HG02852 (cell line): Measurements from ENCODE around the gene CMTM3.
"Not testable (repeated sequence)": the region's sequence is repeated elsewhere in the genome, so short reads cannot be mapped to it uniquely, and the experiment has no call there.

ENCODE experiments used
- ATAC-seq: cut with Tn5 transposase; IDR thresholded peaks from one replicate; pipeline ENCODE4 v1.9.1; 2021; ENCODE audit warnings: mild to moderate bottlenecking, moderate library complexity; ENCODE audit not compliant: unreplicated experiment

CMTM3 gene

DNA sequence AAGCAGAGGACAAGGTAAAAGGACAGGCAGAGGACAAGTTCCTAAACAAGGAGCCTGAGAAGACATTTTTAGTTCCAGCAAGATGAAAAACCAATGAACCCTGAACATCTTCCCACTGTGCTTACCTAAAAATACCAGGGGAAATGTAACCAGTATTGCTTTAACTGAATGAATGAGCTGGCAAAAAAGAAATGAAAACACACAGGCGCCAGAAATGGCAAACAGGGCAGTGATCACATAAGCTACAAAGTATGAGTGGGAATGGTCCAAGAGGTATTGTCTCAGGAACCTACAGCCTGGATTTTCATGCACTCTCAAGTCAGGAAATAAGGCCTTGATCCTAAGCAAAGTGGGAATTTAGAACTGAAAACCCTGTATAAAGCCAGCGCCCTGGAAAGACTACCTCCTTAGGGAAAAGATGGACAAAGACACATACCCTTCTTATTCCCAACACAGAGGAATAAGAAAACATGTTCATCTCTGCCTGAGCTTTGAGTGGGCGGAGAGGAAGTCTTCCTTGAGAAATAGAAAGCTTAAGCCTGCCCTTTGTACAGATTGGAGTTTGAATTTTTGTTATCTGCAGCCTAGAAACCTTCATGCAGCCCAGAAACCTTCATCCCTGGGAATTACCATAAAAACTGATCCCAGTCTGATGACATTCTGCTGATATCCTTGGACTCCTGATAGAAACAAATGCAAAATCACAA lies 23.1 kb upstream of the CMTM3 start:
- ATAC-seq, result no peak

DNA sequence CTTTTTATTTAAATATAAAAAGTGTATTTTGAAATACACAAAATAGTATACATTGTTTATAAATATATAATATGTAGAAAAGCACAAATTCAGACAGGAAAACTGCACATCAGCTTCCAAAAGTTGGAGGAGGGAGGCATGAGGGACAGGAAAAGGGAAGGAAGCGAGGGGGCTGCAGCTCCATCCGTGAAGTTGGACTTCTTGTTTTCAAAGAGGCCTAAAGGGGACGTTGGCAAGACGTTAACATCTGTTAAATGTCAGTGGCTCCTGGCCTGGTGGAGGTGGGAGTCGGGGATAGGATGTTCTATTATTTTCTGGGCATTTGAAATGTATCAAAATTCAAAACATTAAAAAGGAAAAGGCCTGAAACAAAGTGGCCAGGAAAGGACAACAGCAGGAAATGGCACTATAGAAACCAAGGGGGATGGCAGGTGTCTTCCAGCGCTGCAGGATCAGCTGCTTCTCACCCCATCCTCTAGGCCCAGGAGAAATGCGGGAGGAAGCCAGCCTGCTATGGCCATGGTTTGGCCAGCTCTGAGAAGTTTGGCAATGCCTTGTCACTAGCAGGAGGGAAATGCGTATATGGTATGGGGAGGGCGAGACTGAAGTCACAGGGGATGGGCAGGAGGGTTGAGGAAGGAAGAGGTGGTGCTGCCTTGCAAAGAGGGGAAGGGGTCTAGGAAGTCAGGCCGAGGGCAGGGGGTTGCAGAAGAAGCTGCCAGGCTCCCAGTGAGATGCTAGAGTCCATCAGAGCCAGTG lies 18.8 kb upstream of the CMTM3 start:
- no peak for ATAC-seq

DNA sequence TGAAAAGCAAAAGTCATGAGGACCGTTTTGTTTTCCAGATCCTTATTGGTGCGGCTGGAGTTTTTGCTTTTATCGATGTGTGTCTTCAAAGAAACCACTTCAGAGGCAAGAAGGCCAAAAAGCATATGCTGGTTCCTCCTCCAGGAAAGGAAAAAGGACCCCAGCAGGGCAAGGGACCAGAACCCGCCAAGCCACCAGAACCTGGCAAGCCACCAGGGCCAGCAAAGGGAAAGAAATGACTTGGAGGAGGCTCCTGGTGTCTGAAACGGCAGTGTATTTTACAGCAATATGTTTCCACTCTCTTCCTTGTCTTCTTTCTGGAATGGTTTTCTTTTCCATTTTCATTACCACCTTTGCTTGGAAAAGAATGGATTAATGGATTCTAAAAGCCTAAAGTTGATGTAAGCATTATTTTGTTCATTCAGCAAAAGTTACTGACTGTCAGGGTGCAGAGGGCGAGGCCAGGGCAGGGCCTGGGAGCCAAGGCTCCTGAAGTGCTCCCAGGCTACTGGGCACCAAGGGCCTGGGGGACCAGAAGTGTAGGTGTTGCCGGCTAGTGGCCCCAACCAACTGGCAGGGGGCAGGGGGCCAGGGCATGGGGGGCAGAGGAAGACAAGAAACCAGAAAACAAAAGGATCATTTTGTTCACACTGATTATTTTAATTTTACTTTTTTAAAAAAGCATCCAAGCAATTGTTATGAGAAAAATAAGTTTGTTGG lies 16.5 kb upstream of the CMTM3 start:
- ATAC-seq, result no peak

DNA sequence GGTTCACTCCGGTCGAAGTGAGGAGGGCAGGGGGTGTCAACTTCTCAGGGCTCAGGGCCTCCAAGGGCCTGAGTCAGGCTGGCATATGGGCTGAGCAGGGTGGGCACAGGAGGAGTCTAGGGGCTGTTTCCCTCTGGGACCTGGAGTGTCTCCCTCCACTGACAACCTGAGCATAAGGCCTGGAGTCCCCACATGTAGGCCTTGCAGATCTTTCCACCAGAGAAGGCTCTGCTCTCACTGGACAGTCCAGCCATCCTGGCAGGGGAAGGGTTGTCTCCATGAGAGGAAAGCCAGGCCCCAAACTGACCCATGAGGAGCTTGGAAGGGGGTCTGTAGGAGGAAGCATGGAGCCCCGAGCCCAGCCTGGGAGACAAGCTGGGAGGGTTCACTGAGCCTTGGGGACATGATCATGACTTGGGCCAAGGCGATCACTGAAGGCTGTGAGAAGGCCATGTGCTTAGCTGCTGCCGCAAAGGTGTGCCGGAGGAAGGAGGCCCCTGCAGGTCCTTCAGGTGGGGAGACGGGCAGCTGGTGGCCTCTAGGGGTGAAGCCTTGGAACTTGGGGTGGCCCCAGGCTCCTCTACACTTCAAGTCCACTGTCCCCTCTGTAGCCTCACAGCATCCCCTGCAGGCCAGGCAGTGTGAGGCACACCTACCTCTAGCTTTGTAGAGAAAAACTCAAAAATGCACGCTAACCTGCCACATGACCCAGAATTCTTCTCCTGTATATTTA lies 15.4 kb upstream of the CMTM3 start:
- peak; percentile 84 for ATAC-seq

- ATAC-seq, result no peak
Observed at GRCh38 chr16:66590322-66590721, 14.2 kb upstream of the CMTM3 start.

- ATAC-seq, result no peak
Observed at GRCh38 chr16:66591018-66591417, 13.5 kb upstream of the CMTM3 start.

DNA sequence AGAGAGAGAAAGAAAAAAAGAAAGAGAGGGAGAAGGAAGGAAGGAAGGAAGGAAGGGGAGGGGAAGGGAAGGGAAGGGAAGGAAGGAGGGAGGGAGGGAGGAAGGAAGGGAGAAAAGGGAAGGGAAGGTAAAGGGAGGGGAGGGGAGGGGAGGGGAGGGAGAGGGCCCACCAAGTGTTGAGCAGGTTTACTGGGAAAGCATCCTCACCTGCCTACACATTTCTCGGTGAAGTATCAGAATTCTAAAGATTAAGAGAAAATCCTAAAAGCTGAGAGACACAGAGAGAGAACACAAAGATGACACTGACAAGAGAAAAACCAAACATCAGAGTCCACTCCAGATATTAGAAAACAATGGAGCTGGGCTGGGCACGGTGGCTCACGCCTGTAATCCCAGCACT lies 12.3 kb upstream of the CMTM3 start:
- ATAC-seq, result no peak

DNA sequence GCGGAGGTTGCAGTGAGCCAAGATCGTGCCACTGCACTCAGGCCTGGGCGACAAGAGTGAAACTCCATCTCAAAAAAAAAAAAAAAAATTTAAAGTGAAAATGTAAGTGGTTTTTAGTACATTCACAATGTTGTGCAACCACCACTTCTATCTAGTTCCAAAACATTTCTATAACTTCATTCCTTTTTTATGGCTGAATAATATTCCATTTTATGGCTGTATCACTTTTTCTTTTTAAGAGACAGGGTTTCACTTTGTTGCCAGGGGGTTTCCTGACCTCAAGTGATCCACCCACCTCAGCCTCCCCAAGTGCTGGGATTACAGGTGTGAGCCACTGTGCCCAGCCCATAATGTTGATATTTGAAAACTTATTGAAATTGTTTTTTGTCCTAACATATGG lies 11.7 kb upstream of the CMTM3 start:
- no peak for ATAC-seq

GRCh38 chr16:66594739-66595138 lies 9.8 kb upstream of the CMTM3 start:
- no peak for ATAC-seq

- ATAC-seq, result not testable (repeated sequence)
Observed at GRCh38 chr16:66596559-66596958, 7.9 kb upstream of the CMTM3 start.

- ATAC-seq, result peak; percentile 70
Observed at GRCh38 chr16:66596986-66597848, 7.3 kb upstream of the CMTM3 start.

GRCh38 chr16:66598111-66598510 lies 6.4 kb upstream of the CMTM3 start:
- no peak for ATAC-seq

DNA sequence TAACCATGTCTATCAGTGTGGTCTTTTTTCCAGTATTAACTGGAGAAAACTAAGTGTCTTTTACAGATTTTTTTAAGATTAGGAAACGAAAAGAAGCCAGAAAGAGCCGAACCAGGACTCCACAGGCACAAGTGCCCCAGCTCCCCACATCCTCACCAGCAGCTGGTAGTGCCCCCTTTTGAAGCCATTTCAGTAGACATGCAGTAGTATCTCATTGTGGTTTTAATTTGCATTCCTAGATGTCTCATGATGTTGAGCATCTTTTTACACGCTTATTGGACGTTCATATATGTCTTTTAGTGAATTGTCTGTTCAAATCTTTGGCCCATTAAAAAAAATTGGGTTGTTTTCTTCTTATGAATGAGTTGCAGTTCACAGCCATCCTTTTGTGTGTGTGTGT lies 4.8 kb upstream of the CMTM3 start:
- ATAC-seq, result no peak

DNA sequence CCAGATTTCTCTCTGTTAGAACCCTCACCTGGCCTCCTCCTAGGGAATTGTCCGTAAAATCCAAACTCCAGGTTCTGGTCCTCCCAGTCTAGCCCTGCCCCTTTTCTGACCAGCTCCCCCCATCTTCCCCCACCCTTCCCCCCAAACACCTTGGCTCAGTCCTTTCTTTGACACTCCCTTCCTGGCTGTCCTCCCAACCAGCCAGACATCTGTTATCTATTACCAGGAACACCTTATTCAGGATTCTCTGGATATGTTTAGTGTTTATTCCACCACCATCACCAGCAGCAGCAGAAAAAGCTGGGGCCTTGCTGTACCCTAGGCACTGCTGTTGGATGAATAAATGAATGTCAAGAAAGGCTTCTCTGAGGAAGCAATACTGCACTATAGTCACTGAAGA lies 4.0 kb upstream of the CMTM3 start:
- ATAC-seq, result no peak

GRCh38 chr16:66601471-66601870 lies 3.0 kb upstream of the CMTM3 start:
- ATAC-seq, result no peak

DNA sequence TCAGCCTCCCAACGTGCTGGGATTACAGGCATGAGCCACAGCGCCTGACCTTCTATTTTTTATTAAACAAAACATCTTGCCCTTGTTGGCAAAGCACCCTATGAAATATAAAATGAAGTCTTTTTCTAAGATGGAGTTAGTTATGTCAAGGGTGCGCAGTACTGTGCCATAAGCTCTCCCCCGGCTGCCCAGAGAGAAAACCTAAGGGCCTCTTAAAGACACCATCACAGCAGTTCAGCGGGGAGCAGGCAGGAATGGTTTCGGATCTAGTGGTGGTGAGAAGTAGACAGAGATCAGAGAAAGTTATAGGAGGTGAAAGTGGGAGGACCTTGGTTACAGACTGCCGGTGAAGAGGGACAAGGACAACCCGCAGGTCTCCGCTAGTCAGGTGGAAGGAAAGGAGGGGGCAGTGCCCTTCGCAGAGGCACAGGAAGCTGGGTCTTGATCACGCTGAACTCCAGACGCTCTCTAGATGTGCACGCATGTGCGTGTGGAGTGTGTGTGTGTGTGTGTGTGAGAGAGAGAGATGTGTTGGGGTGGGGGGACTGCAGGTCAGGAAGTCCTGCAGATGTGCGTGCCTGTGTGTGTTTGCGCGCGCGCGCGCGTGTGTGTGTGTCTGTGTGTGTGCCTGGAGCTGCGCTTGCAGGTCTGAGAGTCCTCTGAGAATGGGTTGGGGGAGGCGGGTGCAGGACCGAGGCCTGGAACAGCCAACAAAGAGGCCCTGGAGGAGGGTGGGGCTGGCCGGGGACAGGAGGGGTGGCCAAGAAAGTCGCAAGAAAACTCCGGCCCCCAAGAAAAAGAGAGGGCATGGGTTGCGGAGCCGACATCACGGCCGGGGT lies 748 bp upstream of the CMTM3 start:
- peak; percentile 28 for ATAC-seq

- ATAC-seq, result peak; percentile 12
Observed at GRCh38 chr16:66605177-66605978, 874 bp downstream of the CMTM3 start.

GRCh38 chr16:66605979-66606751 lies 1.7 kb downstream of the CMTM3 start:
- no peak for ATAC-seq
